AG09309 (cell line): Measurements from ENCODE around the gene CDH4.

Experiments used
- DNase-seq: peaks from one replicate; pipeline ENCODE4 v3.0.0-alpha.2; 2010; ENCODE audit warnings: low read depth
- H3K4me3 ChIP-seq: 2 replicates; pipeline ENCODE4 v1.5.1; 2011; ENCODE audit warnings: mild to moderate bottlenecking, low read depth, low read length, moderate library complexity; ENCODE audit not compliant: control insufficient read depth
- TF ChIP-seq, protein P1 (sequence below): IDR thresholded peaks from 2 replicates; pipeline ENCODE4 v1.5.1; 2011; ENCODE audit warnings: mild to moderate bottlenecking, low read depth, low read length, inconsistent platforms; ENCODE audit not compliant: insufficient read depth, control insufficient read depth; ENCODE audit errors: missing control alignments

Gene CDH4

DNA sequence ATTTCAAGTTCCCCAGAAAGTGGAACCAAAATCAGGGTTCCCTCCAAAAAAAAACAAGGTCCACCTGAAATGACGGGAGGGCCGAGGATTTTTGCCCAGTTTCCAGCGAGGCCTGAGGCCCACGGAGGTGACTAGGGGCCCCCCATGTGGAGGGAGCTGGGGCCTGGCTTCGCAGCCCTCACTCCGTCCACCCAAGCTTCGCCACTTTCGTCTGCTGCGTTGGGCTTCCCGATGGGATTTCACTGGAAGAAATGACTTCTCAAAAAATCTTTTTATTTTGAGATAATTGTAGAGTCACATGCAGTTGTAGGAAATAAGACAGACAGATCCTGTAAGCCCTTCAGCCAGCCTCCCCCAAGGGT is 605.3 kb downstream of the CDH4 start:
- TF ChIP-seq, protein P1, sequence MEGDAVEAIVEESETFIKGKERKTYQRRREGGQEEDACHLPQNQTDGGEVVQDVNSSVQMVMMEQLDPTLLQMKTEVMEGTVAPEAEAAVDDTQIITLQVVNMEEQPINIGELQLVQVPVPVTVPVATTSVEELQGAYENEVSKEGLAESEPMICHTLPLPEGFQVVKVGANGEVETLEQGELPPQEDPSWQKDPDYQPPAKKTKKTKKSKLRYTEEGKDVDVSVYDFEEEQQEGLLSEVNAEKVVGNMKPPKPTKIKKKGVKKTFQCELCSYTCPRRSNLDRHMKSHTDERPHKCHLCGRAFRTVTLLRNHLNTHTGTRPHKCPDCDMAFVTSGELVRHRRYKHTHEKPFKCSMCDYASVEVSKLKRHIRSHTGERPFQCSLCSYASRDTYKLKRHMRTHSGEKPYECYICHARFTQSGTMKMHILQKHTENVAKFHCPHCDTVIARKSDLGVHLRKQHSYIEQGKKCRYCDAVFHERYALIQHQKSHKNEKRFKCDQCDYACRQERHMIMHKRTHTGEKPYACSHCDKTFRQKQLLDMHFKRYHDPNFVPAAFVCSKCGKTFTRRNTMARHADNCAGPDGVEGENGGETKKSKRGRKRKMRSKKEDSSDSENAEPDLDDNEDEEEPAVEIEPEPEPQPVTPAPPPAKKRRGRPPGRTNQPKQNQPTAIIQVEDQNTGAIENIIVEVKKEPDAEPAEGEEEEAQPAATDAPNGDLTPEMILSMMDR, result no peak
- H3K4me3 ChIP-seq, result no peak overlapping the region
- DNase-seq, result no peak

DNA sequence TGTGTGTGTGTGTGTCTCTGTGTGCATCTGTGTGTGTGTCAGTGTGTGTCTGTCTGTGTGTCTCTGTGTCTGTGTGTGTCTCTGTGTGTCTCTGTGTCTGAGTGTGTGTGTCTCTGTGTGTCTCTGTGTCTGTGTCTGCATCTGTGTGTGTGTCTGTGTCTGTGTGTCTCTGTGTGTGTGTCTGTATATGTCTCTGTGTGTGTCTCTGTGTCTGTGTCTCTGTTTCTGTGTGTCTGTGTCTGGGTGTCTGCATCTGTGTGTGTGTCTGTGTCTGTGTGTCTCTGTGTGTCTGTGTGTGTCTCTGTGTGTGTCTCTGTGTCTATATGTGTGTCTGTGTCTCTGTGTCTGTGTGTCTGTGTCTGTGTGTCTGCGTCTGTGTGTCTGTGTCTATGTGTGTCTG is 605.8 kb downstream of the CDH4 start:
- no peak overlapping the region for H3K4me3 ChIP-seq
- TF ChIP-seq, protein P1, result no peak

DNA sequence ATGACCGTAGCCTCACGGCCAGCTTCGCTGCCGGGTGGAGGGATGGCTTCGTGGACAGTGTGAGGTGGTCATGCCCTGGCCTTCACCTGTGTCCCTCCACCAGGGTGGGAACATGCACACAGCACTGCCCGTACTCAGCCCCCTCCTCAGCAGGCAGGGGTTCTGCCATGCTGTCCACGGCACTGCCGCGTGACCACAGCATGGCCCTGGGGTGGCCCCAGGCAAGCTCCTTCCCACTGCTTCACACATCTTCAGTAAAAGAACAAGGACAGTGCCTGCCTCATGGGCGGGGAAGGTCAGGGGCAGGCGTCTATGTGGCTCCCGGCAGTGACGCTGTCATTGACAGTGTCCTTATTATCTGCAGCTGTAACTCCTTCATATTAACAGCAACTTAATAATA is 607.7 kb downstream of the CDH4 start:
- TF ChIP-seq, protein P1, result no peak
- no peak overlapping the region for H3K4me3 ChIP-seq
- no peak for DNase-seq

More for the DNA sequence above, 605.8 kb downstream of the CDH4 start:
- no peak for DNase-seq

DNA sequence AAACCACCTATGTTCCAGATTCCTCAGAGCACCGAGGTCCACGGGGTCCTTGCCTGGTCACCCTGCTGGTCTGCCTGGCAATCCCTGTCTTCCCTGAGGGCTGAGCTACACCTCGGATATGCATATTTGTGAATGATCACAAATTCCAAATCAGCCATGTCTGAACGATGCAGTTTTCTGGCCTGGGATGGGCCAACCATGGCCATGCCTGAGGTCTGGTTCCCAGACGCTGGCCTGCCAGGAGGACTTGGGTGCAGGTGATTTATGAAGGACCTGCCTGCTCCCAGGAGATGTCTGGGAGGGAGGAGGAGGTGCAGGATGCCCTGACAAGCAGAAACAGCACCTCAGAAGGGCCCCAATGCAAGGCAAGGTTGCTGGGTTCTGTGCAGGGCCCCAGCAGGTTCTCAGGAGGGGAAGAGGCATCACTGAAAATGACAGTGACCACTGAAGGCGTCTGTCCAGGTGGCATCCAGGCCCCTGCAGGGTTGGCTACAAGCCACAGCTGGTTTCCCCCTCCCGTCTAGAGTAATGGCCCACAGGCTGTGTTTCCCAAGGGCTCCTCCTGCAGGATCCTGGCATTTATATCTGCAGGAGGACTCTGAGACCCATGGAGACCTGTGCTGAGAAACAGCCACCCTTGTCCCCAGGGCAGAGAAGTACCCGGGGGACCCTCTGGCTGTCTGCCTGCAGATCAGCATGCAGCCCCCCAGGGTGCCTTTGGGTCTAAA is 608.4 kb downstream of the CDH4 start:
- H3K4me3 ChIP-seq, result no peak overlapping the region
- DNase-seq, result no peak
- TF ChIP-seq, protein P1, result no peak

DNA sequence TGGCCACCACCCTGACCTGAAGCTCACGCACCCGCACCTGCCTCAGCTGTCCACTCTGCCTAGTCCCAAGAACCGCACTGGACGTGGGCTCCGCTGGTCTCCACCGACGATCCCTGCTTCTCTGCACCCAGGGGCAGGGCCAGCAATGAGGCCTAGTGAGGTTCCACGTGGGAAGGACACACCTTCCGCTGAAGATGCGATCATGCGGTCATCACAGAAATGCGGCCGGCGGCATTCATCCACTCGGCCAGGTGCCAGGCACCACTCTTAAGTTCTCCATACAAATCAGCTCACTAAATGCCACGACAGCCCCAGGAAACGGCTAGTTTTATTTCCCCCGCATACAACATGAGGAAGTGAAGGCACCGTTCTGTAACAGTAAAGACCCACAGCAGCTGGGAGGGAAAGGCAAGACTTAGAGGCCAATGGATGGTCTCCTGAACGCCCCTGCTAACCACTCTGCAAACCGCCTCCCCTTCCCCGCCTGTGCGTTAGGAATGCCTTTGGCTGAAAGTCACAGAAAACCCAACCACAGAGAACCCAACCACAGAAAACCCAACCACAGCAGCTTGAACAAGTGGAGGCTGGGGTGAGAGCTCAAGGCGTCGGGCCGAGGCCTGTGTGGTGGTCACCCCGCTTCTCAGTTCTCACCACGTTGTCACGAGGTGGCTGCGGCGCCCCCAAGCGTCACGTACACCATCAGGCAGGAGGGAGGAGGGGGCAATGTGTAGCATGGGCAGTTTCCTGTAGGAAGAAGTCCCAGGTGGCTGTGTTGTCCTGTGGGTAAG is 609.2 kb downstream of the CDH4 start:
- H3K4me3 ChIP-seq, result no peak overlapping the region
- TF ChIP-seq, protein P1, result no peak
- DNase-seq, result no peak

DNA sequence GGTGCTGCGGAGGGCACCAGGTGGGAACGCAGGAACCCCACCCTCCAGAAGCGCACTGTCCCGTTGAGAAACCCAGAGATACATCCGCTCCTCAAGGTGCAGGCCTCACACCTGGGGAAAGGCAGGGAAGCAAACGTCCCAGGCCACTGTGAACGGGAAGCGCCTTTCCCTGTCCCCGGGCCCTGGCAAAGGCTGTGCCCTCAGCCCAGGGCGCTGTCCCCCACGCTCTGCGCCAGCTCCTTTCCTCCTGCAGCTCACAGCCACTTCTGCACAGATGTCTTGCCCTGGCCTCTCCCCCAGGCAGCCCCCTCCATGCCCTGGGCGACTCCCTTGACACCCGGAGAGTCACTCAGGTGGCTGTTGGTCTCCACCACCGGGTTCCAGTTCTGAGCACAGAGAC is 609.8 kb downstream of the CDH4 start:
- TF ChIP-seq, protein P1, result no peak
- H3K4me3 ChIP-seq, result no peak overlapping the region
- DNase-seq, result no peak
